ENCODE measurements around the gene NME5.
"Not testable (repeated sequence)": the region's sequence is repeated elsewhere in the genome, so short reads cannot be mapped to it uniquely, and the experiment has no call there.

The NME5 gene

DNA sequence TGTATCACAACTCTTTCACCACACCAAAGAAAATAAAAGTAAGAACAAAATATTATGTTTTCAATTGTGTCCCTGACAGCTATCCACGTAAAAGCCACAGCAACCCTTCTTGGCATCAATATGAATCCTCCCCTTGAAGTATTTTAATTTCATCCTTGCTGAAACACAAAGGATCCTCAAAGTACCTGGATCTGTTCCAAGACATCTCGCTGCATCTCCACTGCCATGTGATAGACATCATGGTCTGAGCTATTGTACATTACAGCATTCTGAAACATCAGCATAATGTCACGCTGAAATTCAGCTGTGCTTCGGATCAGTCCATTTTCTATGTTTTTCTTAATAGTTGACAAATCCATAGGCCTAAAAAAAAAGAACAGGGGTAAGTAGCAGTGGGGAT, 21.5 kb upstream of the NME5 start:
- in situ Hi-C loops (cut with MboI; ENCODE audit: low pct_unique_long_range_greater_than_20kb, low sequenced_read_pairs, unreplicated experiment) = no loop called here
- DNase-seq (ENCODE audit: low spot score) = no peak
- TF ChIP-seq, protein P1, sequence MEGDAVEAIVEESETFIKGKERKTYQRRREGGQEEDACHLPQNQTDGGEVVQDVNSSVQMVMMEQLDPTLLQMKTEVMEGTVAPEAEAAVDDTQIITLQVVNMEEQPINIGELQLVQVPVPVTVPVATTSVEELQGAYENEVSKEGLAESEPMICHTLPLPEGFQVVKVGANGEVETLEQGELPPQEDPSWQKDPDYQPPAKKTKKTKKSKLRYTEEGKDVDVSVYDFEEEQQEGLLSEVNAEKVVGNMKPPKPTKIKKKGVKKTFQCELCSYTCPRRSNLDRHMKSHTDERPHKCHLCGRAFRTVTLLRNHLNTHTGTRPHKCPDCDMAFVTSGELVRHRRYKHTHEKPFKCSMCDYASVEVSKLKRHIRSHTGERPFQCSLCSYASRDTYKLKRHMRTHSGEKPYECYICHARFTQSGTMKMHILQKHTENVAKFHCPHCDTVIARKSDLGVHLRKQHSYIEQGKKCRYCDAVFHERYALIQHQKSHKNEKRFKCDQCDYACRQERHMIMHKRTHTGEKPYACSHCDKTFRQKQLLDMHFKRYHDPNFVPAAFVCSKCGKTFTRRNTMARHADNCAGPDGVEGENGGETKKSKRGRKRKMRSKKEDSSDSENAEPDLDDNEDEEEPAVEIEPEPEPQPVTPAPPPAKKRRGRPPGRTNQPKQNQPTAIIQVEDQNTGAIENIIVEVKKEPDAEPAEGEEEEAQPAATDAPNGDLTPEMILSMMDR (IDR thresholded peaks at IDR 0.05; ENCODE audit: extremely low read depth, insufficient read depth, missing control alignments) = no peak

DNA sequence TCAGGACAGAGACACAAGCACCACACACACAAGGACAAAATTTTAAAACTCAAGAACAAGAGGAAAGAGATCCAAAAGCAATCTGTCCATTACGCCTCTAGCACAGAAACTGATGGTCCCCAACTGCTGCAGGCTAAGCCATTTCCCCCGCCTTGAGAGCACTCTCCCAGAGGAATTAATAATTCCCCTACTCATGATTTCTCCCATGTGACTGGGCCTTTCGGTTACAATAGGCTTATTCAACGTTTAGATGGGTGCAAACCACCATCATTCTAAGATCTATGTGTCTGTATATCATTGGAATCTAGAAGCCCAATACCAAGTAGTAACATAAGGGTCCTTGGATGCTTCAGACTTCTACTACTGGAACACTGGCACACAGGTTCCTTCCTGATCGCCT, 20.4 kb upstream of the NME5 start:
- in situ Hi-C loops (cut with MboI; ENCODE audit: low pct_unique_long_range_greater_than_20kb, low sequenced_read_pairs, unreplicated experiment) = no loop called here
- TF ChIP-seq, protein P1 (IDR thresholded peaks at IDR 0.05; ENCODE audit: extremely low read depth, insufficient read depth, missing control alignments) = no peak
- DNase-seq (ENCODE audit: low spot score) = no peak

DNA sequence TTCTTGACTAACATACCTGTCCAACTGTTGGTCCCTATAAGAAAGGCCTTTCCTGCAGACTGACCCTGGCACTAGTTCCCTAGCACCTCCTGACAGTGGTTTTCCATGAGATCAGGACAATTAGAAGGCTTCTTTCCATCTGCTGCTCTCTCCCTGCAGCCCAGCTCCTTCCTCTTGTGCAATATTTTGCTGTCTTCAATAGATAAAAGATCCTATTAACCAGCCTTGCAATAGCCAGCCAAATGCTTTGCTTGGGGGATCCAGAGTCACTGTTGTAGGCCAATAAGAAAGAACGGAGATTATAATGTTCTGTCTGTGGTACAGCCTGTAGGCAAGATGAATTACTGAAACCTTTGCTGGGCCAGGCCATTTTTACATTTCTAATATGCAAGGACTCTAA, 18.4 kb upstream of the NME5 start:
- in situ Hi-C loops (cut with MboI; ENCODE audit: low pct_unique_long_range_greater_than_20kb, low sequenced_read_pairs, unreplicated experiment) = no loop called here
- TF ChIP-seq, protein P1 (IDR thresholded peaks at IDR 0.05; ENCODE audit: extremely low read depth, insufficient read depth, missing control alignments) = no peak
- no peak for DNase-seq (ENCODE audit: low spot score)

DNA sequence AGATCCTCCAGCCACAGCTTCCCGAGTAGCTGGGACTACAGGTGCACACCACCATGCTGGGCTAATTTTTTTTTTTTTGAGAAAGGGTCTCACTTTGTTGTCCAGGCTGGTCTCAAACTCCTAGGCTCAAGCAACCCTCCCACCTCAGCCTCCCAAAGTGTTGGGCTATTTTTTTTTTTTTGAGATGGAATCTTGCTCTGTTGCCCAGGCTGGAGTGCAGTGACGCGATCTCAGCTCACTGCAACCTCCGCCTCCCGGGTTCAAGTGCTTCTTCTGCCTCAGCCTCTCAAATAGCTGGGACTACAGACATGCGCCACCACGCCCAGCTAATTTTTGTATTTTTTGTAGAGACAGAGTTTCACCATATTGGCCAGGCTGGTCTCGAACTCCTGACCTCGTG, 16.7 kb upstream of the NME5 start:
- DNase-seq (ENCODE audit: low spot score); in situ Hi-C loops (cut with MboI; ENCODE audit: low pct_unique_long_range_greater_than_20kb, low sequenced_read_pairs, unreplicated experiment): not testable (repeated sequence)

DNA sequence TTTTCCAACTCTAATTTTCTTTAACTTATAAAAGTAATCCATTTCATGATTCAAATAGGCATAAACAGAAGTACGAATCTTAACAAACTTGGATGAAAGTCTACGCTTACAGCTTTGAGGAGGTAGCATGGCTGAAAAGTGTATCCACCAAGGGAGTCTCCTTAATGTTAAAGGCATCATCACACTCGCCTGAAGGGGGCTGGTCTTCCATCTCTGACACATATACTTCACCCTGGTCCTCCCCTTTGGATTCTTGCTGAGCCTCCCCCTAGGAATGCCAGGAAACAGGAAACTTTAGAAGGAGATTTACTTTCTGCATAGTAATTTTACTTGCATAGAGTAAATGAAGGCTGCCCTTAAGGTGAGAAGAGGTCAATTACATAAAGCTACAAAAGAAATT, 10.3 kb upstream of the NME5 start:
- no peak for DNase-seq (ENCODE audit: low spot score)
- in situ Hi-C loops (cut with MboI; ENCODE audit: low pct_unique_long_range_greater_than_20kb, low sequenced_read_pairs, unreplicated experiment) = no loop called here
- TF ChIP-seq, protein P1 (IDR thresholded peaks at IDR 0.05; ENCODE audit: extremely low read depth, insufficient read depth, missing control alignments) = no peak

DNA sequence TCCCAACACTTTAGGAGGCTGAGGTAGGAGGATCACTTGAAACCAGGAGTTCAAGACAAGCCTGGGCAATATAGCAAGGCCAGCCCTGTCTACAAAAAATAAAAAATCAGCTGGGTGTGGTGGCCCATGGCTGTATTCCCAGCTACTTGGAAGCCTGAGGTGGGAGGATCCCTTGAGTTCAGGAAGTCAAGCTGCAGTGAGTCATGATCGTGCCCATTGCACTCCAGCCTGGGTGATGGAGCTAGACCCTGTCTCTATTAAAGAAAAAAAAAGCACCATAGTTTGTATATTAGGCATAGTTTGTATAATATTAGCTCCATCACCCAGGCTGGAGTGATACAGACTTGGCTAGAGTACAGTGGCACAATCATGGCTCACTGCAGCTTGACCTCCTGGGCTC, 9.6 kb upstream of the NME5 start:
- in situ Hi-C loops (cut with MboI; ENCODE audit: low pct_unique_long_range_greater_than_20kb, low sequenced_read_pairs, unreplicated experiment) = no loop called here
- TF ChIP-seq, protein P1 (IDR thresholded peaks at IDR 0.05; ENCODE audit: extremely low read depth, insufficient read depth, missing control alignments) = no peak
- no peak for DNase-seq (ENCODE audit: low spot score)

DNA sequence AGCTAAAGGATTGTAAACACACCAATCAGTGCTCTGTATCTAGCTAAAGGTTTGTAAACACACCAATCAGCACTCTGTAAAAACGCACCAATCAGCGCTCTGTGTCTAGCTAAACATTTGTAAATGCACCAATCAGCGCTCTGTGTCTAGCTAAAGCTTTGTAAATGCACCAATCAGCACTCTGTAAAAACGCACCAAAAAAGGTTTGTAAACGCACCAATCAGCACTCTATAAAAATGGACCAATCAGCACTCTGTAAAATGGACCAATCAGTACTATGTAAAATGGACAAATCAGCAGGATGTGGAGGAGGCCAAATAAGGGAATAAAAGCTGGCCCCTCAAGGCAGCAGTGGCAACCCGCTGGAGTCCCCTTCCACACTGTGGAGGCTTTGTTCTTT, 4.3 kb upstream of the NME5 start:
- in situ Hi-C loops (cut with MboI; ENCODE audit: low pct_unique_long_range_greater_than_20kb, low sequenced_read_pairs, unreplicated experiment) = not testable (repeated sequence)

DNA sequence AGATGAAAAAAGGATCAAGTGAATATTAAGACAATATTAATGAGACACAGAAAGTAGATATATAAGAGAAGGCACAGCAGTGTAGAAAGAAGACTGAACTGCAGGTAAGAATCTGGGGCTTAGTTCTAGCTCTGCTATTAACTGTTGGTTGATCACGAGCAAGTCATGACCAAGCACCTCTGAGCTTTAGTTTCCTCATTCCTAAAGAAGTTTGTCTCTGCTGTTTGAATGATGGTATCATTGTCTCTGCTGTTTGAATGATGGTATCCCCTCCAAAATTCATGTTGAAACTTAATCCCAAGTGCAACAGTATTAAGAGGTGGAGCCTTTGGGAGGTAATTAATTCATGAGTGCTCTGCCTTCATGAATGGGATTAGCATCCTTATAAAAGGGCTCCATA, 2.5 kb upstream of the NME5 start:
- DNase-seq (ENCODE audit: low spot score) = no peak
- in situ Hi-C loops (cut with MboI; ENCODE audit: low pct_unique_long_range_greater_than_20kb, low sequenced_read_pairs, unreplicated experiment) = no loop called here
- TF ChIP-seq, protein P1 (IDR thresholded peaks at IDR 0.05; ENCODE audit: extremely low read depth, insufficient read depth, missing control alignments) = no peak

More for the DNA sequence above, 4.3 kb upstream of the NME5 start:
- DNase-seq (ENCODE audit: low spot score) = not testable (repeated sequence)
